ENCODE measurements around the gene NRM.
A peak's percentile ranks its signal among the peaks of the same experiment; 100 is the strongest.
"Not testable (repeated sequence)": the region's sequence is repeated elsewhere in the genome, so short reads cannot be mapped to it uniquely, and the experiment has no call there.

NRM gene

GRCh38 chr6:30719791-30720737, 29.3 kb upstream of the NRM start, which contains the start of gene TUBB:
Gene TUBB, plus strand, starts transcription at chr6:30720352. Its CDS starts 155 bp downstream, at chr6:30720507.
- peak; percentile 98 to 99 (median 99) for DNase-seq

DNA sequence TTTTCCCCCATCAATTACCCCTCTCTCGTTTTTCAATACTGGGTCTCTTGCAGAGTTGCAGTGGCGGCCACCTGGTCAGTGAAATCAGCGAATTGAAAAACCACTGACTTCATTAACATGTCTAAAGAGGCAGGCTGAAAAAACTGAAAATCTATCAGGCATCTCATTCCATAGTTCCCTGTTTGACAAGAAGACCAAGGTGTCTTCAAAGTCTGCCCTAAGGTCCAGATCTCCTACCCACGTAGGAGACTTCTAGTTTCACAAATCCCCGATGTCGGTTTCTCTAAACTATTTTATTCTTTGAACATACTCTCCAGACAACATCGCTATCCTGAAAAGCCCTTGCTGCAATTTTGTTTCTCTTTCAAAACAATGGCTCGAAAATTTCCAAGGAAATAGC, 28.6 kb upstream of the NRM start:
- no peak for DNase-seq

- DNase-seq = not testable (repeated sequence)
These were observed 27.3 kb upstream of the NRM start for GRCh38 chr6:30717845-30718720.

GRCh38 chr6:30717129-30717844, 26.5 kb upstream of the NRM start, which contains the start of gene MDC1:
Gene MDC1, minus strand, starts transcription at chr6:30717281. Its CDS starts 2,106 bp downstream, at chr6:30715175.
- peak; percentile 98 to 100 (median 100) for DNase-seq

- DNase-seq = no peak
These were observed 26.0 kb upstream of the NRM start for GRCh38 chr6:30716879-30717128.

GRCh38 chr6:30714263-30714662, 23.5 kb upstream of the NRM start:
- no peak for DNase-seq

DNA sequence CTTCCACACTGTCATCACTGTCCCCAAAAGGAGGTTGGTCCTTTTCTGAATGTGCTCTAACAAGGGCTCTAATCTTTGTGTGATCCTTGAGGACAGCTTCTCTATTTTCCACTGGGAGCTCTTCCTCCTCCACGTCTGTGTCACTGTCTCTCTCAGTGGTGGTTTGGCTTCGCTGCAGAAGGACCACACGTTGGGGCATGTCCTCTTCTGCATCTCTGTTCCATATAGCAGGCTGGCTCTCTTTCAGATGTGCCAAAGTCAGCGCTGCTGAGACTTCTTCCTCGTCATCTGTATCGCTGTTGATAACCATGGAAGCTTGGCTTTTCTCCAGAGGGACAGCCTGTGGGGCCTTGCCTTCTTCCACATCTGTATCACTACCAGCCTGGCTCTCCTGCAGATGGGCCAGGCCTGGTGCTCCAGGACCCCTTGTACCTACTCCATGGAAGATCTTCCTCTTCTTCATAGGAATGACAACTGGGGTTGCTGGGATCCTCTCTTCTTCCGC, 21.7 kb upstream of the NRM start:
- no peak for DNase-seq

DNA sequence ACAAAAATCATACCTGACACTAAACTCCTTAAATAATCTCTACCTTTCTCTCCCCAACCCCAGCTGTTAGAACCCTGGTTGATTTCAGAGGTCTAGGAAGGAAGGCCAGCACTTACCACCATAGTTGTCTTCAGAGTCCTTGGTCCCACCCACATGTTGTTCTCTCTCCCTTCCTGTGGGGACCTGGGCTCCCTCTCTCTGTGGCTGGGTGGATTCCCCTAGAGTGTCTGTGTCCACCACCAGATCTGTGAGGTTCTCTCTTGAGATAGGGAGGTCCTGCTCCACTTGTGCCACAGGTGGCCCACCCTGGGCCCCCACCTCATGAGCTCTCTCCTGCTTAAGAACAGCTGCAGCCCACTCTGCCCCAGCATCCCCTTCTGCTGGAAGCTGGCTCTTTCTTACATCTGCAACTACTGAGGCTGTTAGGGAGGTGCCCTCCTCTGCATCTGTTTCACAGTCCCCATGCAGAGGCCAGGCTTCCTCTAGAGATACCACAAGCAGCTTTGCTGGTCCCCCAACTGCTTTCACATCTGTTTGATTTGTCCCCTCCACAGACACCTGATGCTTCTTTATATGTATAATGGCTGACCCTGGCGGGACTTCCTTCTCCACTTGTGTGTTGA, 21.1 kb upstream of the NRM start:
- DNase-seq = no peak

GRCh38 chr6:30709101-30709868, 18.5 kb upstream of the NRM start:
- no peak for DNase-seq

DNA sequence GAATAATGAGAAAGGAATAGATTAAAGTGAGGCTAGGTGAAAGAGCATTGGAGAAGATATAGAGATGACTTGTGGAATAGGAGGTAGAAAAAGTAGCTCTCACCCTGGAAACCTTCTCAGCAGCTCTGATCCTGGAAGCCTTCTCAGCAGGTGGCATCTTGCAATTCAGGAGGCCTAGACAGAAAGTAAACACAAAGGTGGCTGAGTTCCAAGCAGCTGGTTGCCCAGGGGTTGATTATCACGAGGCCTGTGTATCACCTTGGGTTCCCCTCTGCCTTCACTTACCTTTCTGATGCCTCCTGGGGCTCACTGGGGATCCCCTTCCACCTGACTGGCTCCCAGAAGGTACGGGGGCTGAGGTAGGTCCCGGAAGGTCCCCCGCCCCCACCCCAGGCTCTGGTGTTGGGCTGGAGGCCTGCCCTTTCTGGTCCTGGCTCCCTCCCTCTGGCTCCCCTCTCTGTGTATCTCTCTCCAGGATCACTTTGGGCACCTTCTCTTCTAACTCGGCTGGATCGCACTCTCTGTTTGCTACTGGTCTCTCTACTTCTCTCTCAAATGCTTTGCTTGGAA, 16.6 kb upstream of the NRM start:
- DNase-seq = no peak

DNA sequence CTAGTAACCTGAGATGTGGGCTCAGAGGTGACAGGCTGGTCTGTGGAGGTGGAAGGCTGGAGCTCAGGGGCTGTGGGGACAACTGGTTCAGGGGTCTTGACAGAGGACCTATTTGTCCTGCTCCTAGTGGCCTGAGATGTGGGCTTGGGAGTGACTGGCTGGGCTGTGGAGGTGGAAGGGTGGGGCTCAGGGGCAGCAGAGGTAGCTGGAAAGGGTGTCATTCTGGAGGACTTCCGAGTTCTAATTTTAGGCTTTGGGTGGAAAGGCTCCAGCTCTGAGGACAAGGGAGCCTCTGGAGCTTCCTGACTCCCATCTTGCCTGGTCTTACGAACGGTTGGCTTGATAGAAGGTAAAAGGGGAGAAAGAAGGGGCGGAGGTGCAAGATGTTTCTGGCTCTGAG, 14.8 kb upstream of the NRM start:
- no peak for DNase-seq

GRCh38 chr6:30703821-30704220, 13.0 kb upstream of the NRM start:
- peak in 2 of 3 donors; percentile 41 to 44 for DNase-seq

- no peak for DNase-seq
These were observed 12.2 kb upstream of the NRM start for GRCh38 chr6:30703011-30703410.

GRCh38 chr6:30700340-30700739, 9.6 kb upstream of the NRM start:
- DNase-seq = peak; percentile 65 to 81 (median 77)

DNA sequence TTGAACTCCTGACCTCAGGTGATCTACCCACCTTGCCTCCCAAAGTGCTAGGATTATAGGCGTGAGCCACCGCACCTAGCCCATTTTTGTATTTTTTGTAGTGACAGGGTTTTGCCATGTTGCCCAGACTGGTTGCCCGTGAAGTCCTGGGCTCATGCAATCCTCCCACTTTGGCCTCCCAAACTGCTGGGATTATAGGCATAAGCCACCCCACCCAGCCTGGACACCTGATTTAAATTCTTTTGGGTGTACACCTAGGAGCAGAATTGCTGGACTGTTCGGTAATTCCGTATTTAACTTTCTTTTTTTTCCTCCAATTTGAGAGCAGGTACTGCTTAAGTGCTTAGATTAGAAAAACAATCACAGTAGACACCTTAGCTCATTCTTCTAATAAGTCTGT, 5.6 kb upstream of the NRM start:
- DNase-seq = no peak

GRCh38 chr6:30691208-30691847, 544 bp upstream of the NRM start:
- DNase-seq = no peak

DNA sequence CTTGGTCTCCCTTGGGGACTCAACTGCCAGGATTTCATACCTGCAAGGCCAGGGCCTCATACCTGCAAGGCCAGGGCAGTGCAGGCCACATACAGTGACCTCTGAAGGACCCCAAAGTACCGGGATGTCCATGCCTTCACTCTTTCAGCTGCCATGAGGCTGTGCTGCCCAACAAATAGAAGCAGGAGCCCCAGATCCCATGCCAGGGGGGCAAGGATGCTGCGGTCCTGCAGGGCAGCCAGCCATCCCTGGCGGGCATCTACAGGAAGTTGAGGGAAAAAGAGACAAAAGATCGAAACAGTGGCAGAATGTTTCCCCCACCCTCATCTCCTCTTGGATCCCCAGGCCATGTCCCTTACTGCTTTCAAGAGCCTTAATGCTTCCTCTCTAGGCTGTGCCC, 799 bp downstream of the NRM start:
- no peak for DNase-seq

DNA sequence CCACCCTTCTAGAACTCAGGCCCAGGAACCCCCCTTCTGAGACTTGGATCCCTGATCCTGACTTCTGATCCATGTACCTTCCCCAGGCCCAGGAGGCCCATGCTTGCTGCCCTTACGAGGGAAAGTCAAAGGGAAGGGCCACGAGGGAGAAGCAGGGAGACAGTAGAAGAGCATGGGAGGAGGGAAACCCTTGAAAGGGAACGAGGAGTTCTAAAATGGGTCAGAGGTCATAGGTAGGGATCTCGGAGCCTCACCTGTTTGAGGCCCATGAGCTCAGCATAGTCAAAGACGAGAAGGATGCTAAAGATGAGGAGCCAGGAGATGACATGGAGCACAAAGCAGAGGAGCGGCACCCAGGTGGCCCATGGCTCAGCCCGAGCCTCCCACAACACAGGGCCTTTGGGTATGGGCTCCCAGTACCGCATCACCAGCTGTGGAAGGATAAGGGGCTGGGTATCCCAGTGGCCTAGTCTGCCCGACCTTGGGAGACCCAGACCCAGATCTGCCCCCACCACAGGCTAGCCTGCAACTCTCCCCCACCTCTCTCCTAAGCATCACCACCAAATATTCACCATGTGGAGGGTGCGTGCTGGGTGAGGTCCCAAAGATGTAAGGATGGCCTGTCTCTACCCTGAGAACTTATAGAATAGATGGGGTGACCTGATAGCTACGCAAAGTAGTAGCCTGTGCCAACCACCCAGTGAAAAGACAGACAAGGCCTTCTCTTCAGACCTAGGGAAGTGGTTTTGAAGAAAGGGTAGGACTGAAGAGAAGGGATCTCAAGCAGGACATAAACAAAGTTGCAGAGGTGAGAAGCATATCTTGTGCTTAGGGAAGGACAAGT, 1.5 kb downstream of the NRM start:
- DNase-seq = no peak

DNA sequence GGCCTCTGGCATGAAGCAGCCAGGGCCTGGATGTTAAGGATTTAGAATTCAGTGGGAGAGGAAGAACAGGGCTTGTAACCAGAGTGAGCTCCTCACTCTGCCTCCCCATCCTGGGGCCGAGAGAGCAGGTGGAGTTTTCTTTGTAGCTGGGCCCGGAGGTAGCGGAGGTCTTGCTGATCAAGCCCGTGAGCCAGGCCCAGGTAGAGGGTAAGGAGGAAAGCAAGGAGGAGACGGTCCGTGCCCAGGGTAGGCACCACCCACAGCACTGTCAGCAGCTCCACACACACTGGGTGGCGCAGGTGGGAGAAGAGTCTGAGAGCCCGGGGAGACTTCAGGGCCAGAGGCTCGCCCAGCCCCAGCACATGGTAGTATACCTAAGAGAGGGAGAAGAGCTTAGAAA, 2.2 kb downstream of the NRM start:
- no peak for DNase-seq

Data from suppressor macrophage treated with lipopolysaccharide for 1 hour (primary cell).